GM23248 (cell line): Measurements from ENCODE around the gene ZC3H14.

Experiments
- EZH2 ChIP-seq: fragments of 200-600 bp; sonication (generic); IDR thresholded peaks from 2 replicates; pipeline ENCODE4 v1.6.1; 2018; ENCODE audit warnings: antibody characterized with exemption, mild to moderate bottlenecking; ENCODE audit not compliant: insufficient read depth, poor library complexity, severe bottlenecking
- EZH2phosphoT487 ChIP-seq: fragments of 200-600 bp; sonication (generic); IDR thresholded peaks from 2 replicates; pipeline ENCODE4 v1.6.1; 2018; ENCODE audit warnings: antibody characterized with exemption, moderate library complexity, mild to moderate bottlenecking, low read depth; ENCODE audit not compliant: insufficient read depth

- TF ChIP-seq EZH2phosphoT487 (no peak), EZH2 (no peak)
Measured at GRCh38 chr14:88519907-88520306, 42.9 kb upstream of the ZC3H14 start.
